H9 (cell line): ENCODE data around the gene COP1. TPM values are rescaled to one million over a fixed set of nuclear protein-coding genes. Genes with fewer than 3 reads are reported as not detected.

Experiments used
- DNase-seq: peaks from one replicate; pipeline ENCODE4 v3.0.0-alpha.2; 2017
- H2AFZ ChIP-seq: one replicate; pipeline ENCODE4 v1.6.1; 2013; ENCODE audit warnings: mild to moderate bottlenecking, low read length, control low read depth, moderate library complexity
- H2AK5ac ChIP-seq: 2 replicates; pipeline ENCODE4 v1.6.1; 2013; ENCODE audit warnings: low read length, control low read depth, mixed read lengths; ENCODE audit not compliant: insufficient read length
- H2BK120ac ChIP-seq: one replicate; pipeline ENCODE4 v1.6.1; 2013; ENCODE audit warnings: low read depth, mild to moderate bottlenecking, low read length, control low read depth, inconsistent platforms; ENCODE audit not compliant: poor library complexity, severe bottlenecking
- H2BK12ac ChIP-seq: 2 replicates; pipeline ENCODE4 v1.6.1; 2013; ENCODE audit warnings: low read length, control low read depth, mixed read lengths, low read depth; ENCODE audit not compliant: insufficient read length
- H2BK15ac ChIP-seq: 2 replicates; pipeline ENCODE4 v1.6.1; 2013; ENCODE audit warnings: low read depth, low read length, control low read depth
- H2BK20ac ChIP-seq: one replicate; pipeline ENCODE4 v1.6.1; 2013; ENCODE audit warnings: low read depth, mild to moderate bottlenecking, low read length, control low read depth, inconsistent platforms; ENCODE audit not compliant: poor library complexity, severe bottlenecking
- H2BK5ac ChIP-seq: 2 replicates; pipeline ENCODE4 v1.6.1; 2013; ENCODE audit warnings: low read length, control low read depth, mixed read lengths; ENCODE audit not compliant: insufficient read length
- H3K14ac ChIP-seq: 2 replicates; pipeline ENCODE4 v1.6.1; 2013; ENCODE audit warnings: low read length, control low read depth; ENCODE audit not compliant: insufficient read depth
- H3K18ac ChIP-seq: 2 replicates; pipeline ENCODE4 v1.6.1; 2013; ENCODE audit warnings: low read depth, mild to moderate bottlenecking, mixed read lengths, low read length, control low read depth; ENCODE audit not compliant: insufficient read length
- H3K23ac ChIP-seq: 2 replicates; pipeline ENCODE4 v1.6.1; 2013; ENCODE audit warnings: low read length, control low read depth, mixed read lengths, low read depth; ENCODE audit not compliant: insufficient read length
- H3K23me2 ChIP-seq: 2 replicates; pipeline ENCODE4 v1.6.1; 2013; ENCODE audit warnings: low read depth, mild to moderate bottlenecking, mixed read lengths, low read length, control low read depth; ENCODE audit not compliant: insufficient read length, poor library complexity, severe bottlenecking
- H3K27ac ChIP-seq: 2 replicates; pipeline ENCODE4 v1.5.1; 2013; ENCODE audit warnings: low read length, control low read depth, mixed read lengths, low read depth; ENCODE audit not compliant: insufficient read length
- H3K27me3 ChIP-seq: 2 replicates; pipeline ENCODE4 v1.6.1; 2013; ENCODE audit warnings: low read length, control low read depth, inconsistent platforms; ENCODE audit not compliant: insufficient read depth
- H3K4ac ChIP-seq: 2 replicates; pipeline ENCODE4 v1.6.1; 2013; ENCODE audit warnings: low read depth, mild to moderate bottlenecking, control low read depth, inconsistent platforms, low read length, moderate library complexity
- H3K4me1 ChIP-seq: 2 replicates; pipeline ENCODE4 v1.6.1; 2013; ENCODE audit warnings: low read length, control low read depth, inconsistent platforms; ENCODE audit not compliant: insufficient read depth
- H3K4me2 ChIP-seq: 2 replicates; pipeline ENCODE4 v1.6.1; 2013; ENCODE audit warnings: low read length, control low read depth, mixed read lengths; ENCODE audit not compliant: insufficient read length, insufficient read depth
- H3K56ac ChIP-seq: 2 replicates; pipeline ENCODE4 v1.6.1; 2013; ENCODE audit warnings: low read depth, mild to moderate bottlenecking, mixed read lengths, low read length, control low read depth; ENCODE audit not compliant: insufficient read length
- H3K79me1 ChIP-seq: 2 replicates; pipeline ENCODE4 v1.6.1; 2013; ENCODE audit warnings: low read depth, mild to moderate bottlenecking, moderate library complexity, low read length, control low read depth, inconsistent platforms; ENCODE audit not compliant: insufficient read depth, poor library complexity, severe bottlenecking
- H3K79me2 ChIP-seq: 2 replicates; pipeline ENCODE4 v1.6.1; 2013; ENCODE audit warnings: low read length, control low read depth, inconsistent platforms; ENCODE audit not compliant: insufficient read depth
- H3K9ac ChIP-seq: 2 replicates; pipeline ENCODE4 v1.6.1; 2013; ENCODE audit warnings: low read length, control low read depth, mixed read lengths; ENCODE audit not compliant: insufficient read length; ENCODE audit errors: extremely low read depth
- H3K9me3 ChIP-seq: one replicate; pipeline ENCODE4 v1.6.1; 2013; ENCODE audit warnings: low read depth, low read length, inconsistent platforms; ENCODE audit not compliant: control insufficient read depth
- H3T11ph ChIP-seq: one replicate; pipeline ENCODE4 v1.6.1; 2013; ENCODE audit warnings: mild to moderate bottlenecking, low read length, control low read depth, inconsistent platforms
- H4K20me1 ChIP-seq: one replicate; pipeline ENCODE4 v1.6.1; 2013; ENCODE audit not compliant: control insufficient read depth, insufficient read length, insufficient read depth
- H4K5ac ChIP-seq: 2 replicates; pipeline ENCODE4 v1.6.1; 2013; ENCODE audit warnings: low read depth, mild to moderate bottlenecking, mixed read lengths, low read length, control low read depth; ENCODE audit not compliant: insufficient read length
- H4K8ac ChIP-seq: replicated peaks from 2 replicates; pipeline ENCODE4 v1.6.1; 2013; ENCODE audit warnings: low read length, control low read depth, mixed read lengths, low read depth; ENCODE audit not compliant: insufficient read length
- H4K91ac ChIP-seq: 2 replicates; pipeline ENCODE4 v1.6.1; 2013; ENCODE audit warnings: low read depth, mild to moderate bottlenecking, moderate library complexity, mixed read lengths, low read length, control low read depth; ENCODE audit not compliant: insufficient read length
- H3K27ac Mint-ChIP-seq, 3 experiments: 2 replicates in 2 of 3; 3 replicates in 1 of 3; pipeline ENCODE4 v1.8.0; 2020 to 2021; ENCODE audit warnings: mixed read lengths in 3 of 3, mild to moderate bottlenecking in 1 of 3, moderate library complexity in 1 of 3
- H3K27me3 Mint-ChIP-seq: 2 replicates; pipeline ENCODE4 v1.8.0; 2021; ENCODE audit warnings: low read depth, mild to moderate bottlenecking, moderate library complexity, mixed read lengths
- H3K36me3 Mint-ChIP-seq, 3 experiments: 2 replicates in 2 of 3; 3 replicates in 1 of 3; pipeline ENCODE4 v1.8.0; 2020 to 2021; ENCODE audit warnings: low read depth in 3 of 3, mixed read lengths in 3 of 3; ENCODE audit not compliant: insufficient read depth in 1 of 3
- H3K4me1 Mint-ChIP-seq, 2 experiments: 2 replicates each; pipeline ENCODE4 v1.8.0; 2020; ENCODE audit warnings: mixed read lengths in 2 of 2
- H3K4me3 Mint-ChIP-seq, 2 experiments: 2 replicates in 1 of 2; 3 replicates in 1 of 2; pipeline ENCODE4 v1.8.0; 2020 to 2021; ENCODE audit warnings: mild to moderate bottlenecking in 2 of 2, mixed read lengths in 2 of 2, moderate library complexity in 1 of 2
- H3K9me3 Mint-ChIP-seq, 2 experiments: 2 replicates in 1 of 2; 3 replicates in 1 of 2; pipeline ENCODE4 v1.8.0; 2020; ENCODE audit warnings: mild to moderate bottlenecking in 2 of 2, mixed read lengths in 2 of 2, moderate library complexity in 1 of 2
- CTCF ChIP-seq: fragments of 200-600 bp; sonication (generic); conservative IDR thresholded peaks from 3 replicates; pipeline ENCODE4 v1.8.0; 2021; ENCODE audit warnings: antibody characterized with exemption, mild to moderate bottlenecking
- WGBS: extraction: QIAGEN DNeasy Blood & Tissue Kit; methylation state at CpG from one replicate; pipeline ENCODE4 v1.1.7; 2013; ENCODE audit warnings: missing lambda C conversion rate, low lambda C conversion rate, mixed read lengths; ENCODE audit not compliant: insufficient read length; ENCODE audit errors: extremely low coverage; 5-methylcytosine and 5-hydroxymethylcytosine counted together
- total RNA-seq: library from RNA; stranded (reverse); gene quantifications from 2 replicates; pipeline ENCODE4 v1.2.1, GENCODE V29; 2021

The COP1 gene
- total RNA-seq, 1 experiment from 2014 or later: 41.3 TPM

DNA sequence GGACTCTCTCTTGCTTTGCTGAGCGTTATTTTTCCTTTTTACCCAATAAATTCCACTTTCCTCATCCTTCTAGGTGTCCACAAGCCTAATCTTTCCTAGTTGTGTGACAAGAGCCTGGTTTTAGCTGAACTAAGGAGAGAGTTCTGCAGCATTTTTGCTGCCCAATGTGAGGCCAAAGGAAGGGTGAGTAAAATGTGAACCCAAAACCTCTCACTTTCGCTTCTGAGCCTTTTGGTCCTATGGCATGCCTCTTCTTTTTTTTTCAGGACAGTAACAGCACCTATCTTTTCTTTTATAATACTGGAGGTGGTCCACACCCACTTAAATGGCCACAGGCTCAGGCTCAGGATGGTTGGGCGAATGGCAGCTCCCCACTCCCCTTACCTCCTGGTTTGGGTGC, 111.1 kb downstream of the COP1 start:
- no peaks in the 10 kb centered on the region for H3K27me3 ChIP-seq
- H2BK15ac ChIP-seq: no peak overlapping the region
- DNase-seq: no peak
- H3K14ac ChIP-seq: no peak overlapping the region
- H2BK12ac ChIP-seq: no peak overlapping the region
- H2BK5ac ChIP-seq: no peak overlapping the region
- no peaks in the 10 kb centered on the region for H3K4me1 Mint-ChIP-seq
- H3K9me3 Mint-ChIP-seq: peaks cover 0 to 3% of the 10 kb centered on the region in 2 experiments; a peak in 1 of 5 replicates
- H4K5ac ChIP-seq: no peak overlapping the region
- no peak overlapping the region for H4K8ac ChIP-seq
- H3K36me3 Mint-ChIP-seq: peaks cover 15 to 47% (median 29%) of the 10 kb centered on the region in 3 experiments; a peak in 6 of 7 replicates
- H3K4ac ChIP-seq: no peak overlapping the region
- no peak overlapping the region for H3K27ac Mint-ChIP-seq
- no CpG with 5 or more reads among the region's 3 CpGs for WGBS
- H3K4me1 ChIP-seq: no peaks in the 10 kb centered on the region
- no peak overlapping the region for H3T11ph ChIP-seq
- H3K79me1 ChIP-seq: no peaks in the 10 kb centered on the region
- H3K18ac ChIP-seq: no peak overlapping the region
- TF ChIP-seq CTCF: no peak
- H2AK5ac ChIP-seq: no peak overlapping the region
- no peaks in the 10 kb centered on the region for H3K9me3 ChIP-seq
- H2BK120ac ChIP-seq: no peak overlapping the region
- no peak overlapping the region for H2AFZ ChIP-seq
- H3K23me2 ChIP-seq: no peaks in the 10 kb centered on the region
- H3K9ac ChIP-seq: no peak overlapping the region
- no peak overlapping the region for H3K4me3 Mint-ChIP-seq
- no peak overlapping the region for H3K4me2 ChIP-seq
- H2BK20ac ChIP-seq: no peak overlapping the region
- no peak overlapping the region for H3K56ac ChIP-seq
- H3K23ac ChIP-seq: no peak overlapping the region
- no peaks in the 10 kb centered on the region for H3K27me3 Mint-ChIP-seq
- no peak overlapping the region for H4K91ac ChIP-seq
- H3K79me2 ChIP-seq: no peaks in the 10 kb centered on the region
- no peak overlapping the region for H3K27ac ChIP-seq
- H4K20me1 ChIP-seq: no peaks in the 10 kb centered on the region
